HCT116 (cell line): ENCODE results near the gene CFAP92.

ENCODE experiments used
- ATF3 ChIP-seq: IDR thresholded peaks from 2 replicates; pipeline ENCODE4 v1.6.1; 2012
- CTCF ChIP-seq, 3 experiments: fragments of 200-600 bp in 1 of 3; sonication (generic) in 1 of 3; IDR thresholded peaks in 2 of 3; conservative IDR thresholded peaks in 1 of 3; 2 replicates each; pipeline ENCODE4 v1.5.1; 2012 to 2017; ENCODE audit warnings: low read depth in 2 of 3, low read length in 2 of 3, antibody characterized with exemption in 1 of 3, borderline replicate concordance in 1 of 3, control low read depth in 1 of 3, mild to moderate bottlenecking in 1 of 3, mixed read lengths in 1 of 3, mixed run types in 1 of 3, moderate library complexity in 1 of 3; ENCODE audit not compliant: insufficient read depth in 1 of 3
- EGR1 ChIP-seq: IDR thresholded peaks from 2 replicates; pipeline ENCODE4 v1.6.1; 2012; ENCODE audit warnings: low read depth
- EZH2 ChIP-seq: fragments of 200-600 bp; sonication (generic); IDR thresholded peaks from 2 replicates; pipeline ENCODE4 v1.6.1; 2017; ENCODE audit warnings: antibody characterized with exemption, mixed run types
- JUND ChIP-seq: IDR thresholded peaks from 2 replicates; pipeline ENCODE4 v1.6.1; 2012
- MAX ChIP-seq: IDR thresholded peaks from 2 replicates; pipeline ENCODE4 v1.6.1; 2012
- POLR2A ChIP-seq: IDR thresholded peaks from 2 replicates; pipeline ENCODE4 v1.7.0; 2011; ENCODE audit warnings: borderline replicate concordance; ENCODE audit not compliant: insufficient read depth, insufficient read length; ENCODE audit errors: extremely low read depth
- POLR2AphosphoS5 ChIP-seq: IDR thresholded peaks from 2 replicates; pipeline ENCODE4 v1.6.1; 2011; ENCODE audit warnings: mild to moderate bottlenecking, low read depth, low read length, moderate library complexity
- RAD21 ChIP-seq: IDR thresholded peaks from 2 replicates; pipeline ENCODE4 v1.6.1; 2012; ENCODE audit warnings: low read depth, mild to moderate bottlenecking
- SP1 ChIP-seq: IDR thresholded peaks from 2 replicates; pipeline ENCODE4 v1.6.1; 2012; ENCODE audit warnings: low read depth
- YY1 ChIP-seq: IDR thresholded peaks from 2 replicates; pipeline ENCODE4 v1.6.1; 2011; ENCODE audit warnings: low read length, low read depth, moderate library complexity, mild to moderate bottlenecking; ENCODE audit not compliant: insufficient replicate concordance; ENCODE audit errors: extremely low read depth
- ZBTB33 ChIP-seq: IDR thresholded peaks from 2 replicates; pipeline ENCODE4 v1.6.1; 2011; ENCODE audit warnings: mild to moderate bottlenecking, low read length, moderate library complexity; ENCODE audit not compliant: insufficient replicate concordance; ENCODE audit errors: extremely low read depth
- ZNF274 ChIP-seq: fragments of 200-500 bp; sonication (Bioruptor generic); IDR thresholded peaks from 2 replicates; pipeline ENCODE4 v1.6.1; 2014; ENCODE audit warnings: mild to moderate bottlenecking, low read depth, low read length, inconsistent platforms

GRCh38 chr3:129001806-129002572, 8.1 kb upstream of the CFAP92 start:
- TF ChIP-seq ATF3 (no peak), MAX (no peak), EZH2 (no peak), ZBTB33 (no peak), POLR2AphosphoS5 (no peak), JUND (no peak), CTCF (IDR thresholded peaks at IDR 0.05 in 2 of 3, conservative IDR thresholded peaks at IDR 0.05 in 1 of 3; ENCODE audit: borderline replicate concordance in 1 of 3, insufficient read depth in 1 of 3, low read depth in 2 of 3, low read length in 2 of 3) (no peak), POLR2A (no peak), ZNF274 (no peak), YY1 (no peak), SP1 (no peak), RAD21 (no peak), EGR1 (no peak)
